Epithelial cell of prostate (primary cell): ENCODE measurements around the gene PLEKHA7.
A peak's percentile ranks its signal among the peaks of the same experiment; 100 is the strongest.
"Not testable (repeated sequence)": the region's sequence is repeated elsewhere in the genome, so short reads cannot be mapped to it uniquely, and the experiment has no call there.

Source experiments
- DNase-seq: peaks from one replicate; pipeline ENCODE4 v3.0.0-alpha.2; 2011; ENCODE audit warnings: low read depth, low spot score
- H3K27ac ChIP-seq: fragments of 450-650 bp; 2 replicates; pipeline ENCODE4 v1.5.1; 2017; ENCODE audit warnings: mild to moderate bottlenecking

PLEKHA7 gene

GRCh38 chr11:16979703-16980622, 34.3 kb downstream of the PLEKHA7 start:
- DNase-seq, result no peak
- H3K27ac ChIP-seq, result no peak overlapping the region

- no peak overlapping the region for H3K27ac ChIP-seq
- DNase-seq, result no peak
Measured at GRCh38 chr11:16977994-16978315, 36.3 kb downstream of the PLEKHA7 start.

GRCh38 chr11:16977136-16977993, 36.8 kb downstream of the PLEKHA7 start:
- no peak overlapping the region for H3K27ac ChIP-seq
- no peak for DNase-seq

GRCh38 chr11:16976379-16976778, 37.8 kb downstream of the PLEKHA7 start:
- no peak overlapping the region for H3K27ac ChIP-seq

GRCh38 chr11:16975906-16976305, 38.3 kb downstream of the PLEKHA7 start:
- no peak overlapping the region for H3K27ac ChIP-seq
- no peak for DNase-seq

More at GRCh38 chr11:16976379-16976778, 37.8 kb downstream of the PLEKHA7 start:
- no peak for DNase-seq

- no peak overlapping the region for H3K27ac ChIP-seq
- no peak for DNase-seq
Measured at GRCh38 chr11:16973338-16973964, 40.8 kb downstream of the PLEKHA7 start.

- H3K27ac ChIP-seq, result no peak overlapping the region
- no peak for DNase-seq
Measured at GRCh38 chr11:16969010-16969999, 44.9 kb downstream of the PLEKHA7 start.

GRCh38 chr11:16968196-16968595, 46.0 kb downstream of the PLEKHA7 start:
- DNase-seq, result no peak

GRCh38 chr11:16966930-16967671, 47.1 kb downstream of the PLEKHA7 start:
- DNase-seq, result no peak
- H3K27ac ChIP-seq, result no peak overlapping the region

More at GRCh38 chr11:16968196-16968595, 46.0 kb downstream of the PLEKHA7 start:
- H3K27ac ChIP-seq, result no peak overlapping the region

GRCh38 chr11:16964501-16964900, 49.7 kb downstream of the PLEKHA7 start:
- no peak overlapping the region for H3K27ac ChIP-seq
- DNase-seq, result no peak

GRCh38 chr11:16963316-16963876, 50.8 kb downstream of the PLEKHA7 start:
- H3K27ac ChIP-seq, result no peak overlapping the region

GRCh38 chr11:16962589-16962988, 51.6 kb downstream of the PLEKHA7 start:
- not testable (repeated sequence) for DNase-seq, H3K27ac ChIP-seq

More at GRCh38 chr11:16963316-16963876, 50.8 kb downstream of the PLEKHA7 start:
- DNase-seq, result no peak

GRCh38 chr11:16962146-16962545, 52.1 kb downstream of the PLEKHA7 start:
- DNase-seq, result no peak
- H3K27ac ChIP-seq, result no peak overlapping the region

GRCh38 chr11:16960250-16960649, 54.0 kb downstream of the PLEKHA7 start:
- no peak overlapping the region for H3K27ac ChIP-seq
- DNase-seq, result no peak

GRCh38 chr11:16959602-16960001, 54.6 kb downstream of the PLEKHA7 start:
- H3K27ac ChIP-seq, result no peak overlapping the region
- DNase-seq, result no peak

GRCh38 chr11:16958833-16959232, 55.4 kb downstream of the PLEKHA7 start:
- DNase-seq, result no peak
- no peak overlapping the region for H3K27ac ChIP-seq

- no peak overlapping the region for H3K27ac ChIP-seq
- peak; percentile 39 for DNase-seq
Measured at GRCh38 chr11:16956538-16957153, 57.6 kb downstream of the PLEKHA7 start.

GRCh38 chr11:16953663-16954062, 60.6 kb downstream of the PLEKHA7 start:
- DNase-seq, result no peak
- H3K27ac ChIP-seq, result no peak overlapping the region
